Endothelial cell of umbilical vein (primary cell): ENCODE data around the gene CFAP46. TPM values are rescaled to one million over a fixed set of nuclear protein-coding genes. Genes with fewer than 3 reads are reported as not detected.

ENCODE experiments used
- BruUV-seq: library from RNA; stranded (reverse); fragments of 400-500 nt; replicated peaks from 2 replicates; lab custom pipeline; 2021; lab: Mats Ljungman, UMichigan
- CTCF ChIA-PET: fragments of 300-600, 350-600 bp; sonication (Branson Sonifier 250); formaldehyde crosslinking; loops from one replicate; lab custom pipeline; 2021; ENCODE audit warnings: antibody characterized with exemption, inconsistent platforms; lab: Charles Lee
- POLR2A ChIA-PET: fragments of 300-600, 350-600 bp; sonication (Branson Sonifier 250); formaldehyde crosslinking; loops from one replicate; lab custom pipeline; 2021; ENCODE audit warnings: antibody characterized with exemption, inconsistent platforms; lab: Charles Lee
- DNase-seq: peaks from one replicate; pipeline ENCODE4 v3.0.0-alpha.2; 2011; ENCODE audit warnings: low read depth, low spot score
- FAIRE-seq: peaks from 2 replicates; lab custom pipeline; 2011; peaks lifted over from hg19 to GRCh38; lab: Jason Lieb, UNC
- H2AFZ ChIP-seq: 2 replicates; pipeline ENCODE4 v1.6.0; 2012; ENCODE audit warnings: low read depth, low read length, control low read depth, inconsistent platforms
- H3K27ac ChIP-seq: 2 replicates; pipeline ENCODE4 v1.5.1; 2011; ENCODE audit warnings: low read depth, mild to moderate bottlenecking, control low read depth, low read length, moderate library complexity; ENCODE audit not compliant: insufficient read depth
- H3K27me3 ChIP-seq, 2 experiments: 2 replicates each; pipeline versions ENCODE4 v1.6.0 to v1.6.1; 2011; ENCODE audit warnings: low read length in 2 of 2, mixed read lengths in 1 of 2; ENCODE audit not compliant: control insufficient read depth in 2 of 2, insufficient read depth in 2 of 2
- H3K36me3 ChIP-seq, 2 experiments: 2 replicates in 1 of 2; 3 replicates in 1 of 2; pipeline ENCODE4 v1.5.1; 2011; ENCODE audit warnings: low read length in 2 of 2, mild to moderate bottlenecking in 1 of 2, moderate library complexity in 1 of 2; ENCODE audit not compliant: control insufficient read depth in 2 of 2, insufficient read depth in 2 of 2; ENCODE audit errors: extremely low read depth in 1 of 2
- H3K4me1 ChIP-seq: 3 replicates; pipeline ENCODE4 v1.5.1; 2011; ENCODE audit warnings: mild to moderate bottlenecking, low read length; ENCODE audit not compliant: control insufficient read depth, insufficient read depth; ENCODE audit errors: extremely low read depth
- H3K4me2 ChIP-seq: 2 replicates; pipeline ENCODE4 v1.6.1; 2011; ENCODE audit warnings: low read length, control low read depth, mixed read lengths; ENCODE audit not compliant: insufficient read depth
- H3K4me3 ChIP-seq, 3 experiments: fragments of 200-600 bp in 1 of 3; sonication (generic), shearing (Covaris generic) in 1 of 3; replicated peaks in 1 of 3; 2 replicates each; pipeline ENCODE4 v1.5.1; 2011 to 2016; ENCODE audit warnings: control low read depth in 3 of 3, low read length in 3 of 3, mild to moderate bottlenecking in 2 of 3, inconsistent platforms in 1 of 3, low read depth in 1 of 3, moderate library complexity in 1 of 3; ENCODE audit not compliant: insufficient read depth in 1 of 3
- H3K79me2 ChIP-seq: 2 replicates; pipeline ENCODE4 v1.6.0; 2012; ENCODE audit warnings: low read length, inconsistent platforms; ENCODE audit not compliant: control insufficient read depth, insufficient read depth
- H3K9ac ChIP-seq: replicated peaks from 2 replicates; pipeline ENCODE3; 2011; ENCODE audit warnings: low read length, control low read depth; ENCODE audit not compliant: insufficient read depth; ENCODE audit errors: extremely low read depth
- H3K9me1 ChIP-seq: replicated peaks from 3 replicates; pipeline ENCODE4 v1.6.0; 2011; ENCODE audit warnings: mild to moderate bottlenecking, low read length; ENCODE audit not compliant: control insufficient read depth, insufficient read depth; ENCODE audit errors: extremely low read depth
- H3K9me3 ChIP-seq: replicated peaks from 2 replicates; pipeline ENCODE4 v1.5.1; 2012; ENCODE audit warnings: low read length, inconsistent platforms; ENCODE audit not compliant: control insufficient read depth, insufficient read depth
- H4K20me1 ChIP-seq: replicated peaks from 2 replicates; pipeline ENCODE3; 2011; ENCODE audit warnings: mild to moderate bottlenecking, low read length; ENCODE audit not compliant: control insufficient read depth, insufficient read depth; ENCODE audit errors: extremely low read depth
- EZH2 ChIP-seq: IDR thresholded peaks from 2 replicates; pipeline ENCODE4 v1.6.1; 2012; ENCODE audit warnings: borderline replicate concordance, low read depth, mild to moderate bottlenecking, moderate library complexity, low read length, inconsistent platforms; ENCODE audit not compliant: severe bottlenecking
- FOS ChIP-seq: IDR thresholded peaks from 2 replicates; pipeline ENCODE4 v1.6.1; 2011; ENCODE audit warnings: mild to moderate bottlenecking, low read length, moderate library complexity, borderline replicate concordance; ENCODE audit not compliant: insufficient read depth
- GATA2 ChIP-seq: IDR thresholded peaks from 2 replicates; pipeline ENCODE4 v1.7.0; 2011; ENCODE audit warnings: low read depth, mild to moderate bottlenecking, moderate library complexity, mixed read lengths, low read length; ENCODE audit not compliant: insufficient read length, insufficient read depth
- JUN ChIP-seq: IDR thresholded peaks from 2 replicates; pipeline ENCODE4 v1.6.1; 2011; ENCODE audit warnings: borderline replicate concordance, low read depth; ENCODE audit not compliant: insufficient read length, insufficient read depth
- MYC ChIP-seq: IDR thresholded peaks from one replicate; pipeline ENCODE4 v1.6.1; 2011; ENCODE audit warnings: mild to moderate bottlenecking, low read depth, low read length
- POLR2A ChIP-seq: IDR thresholded peaks from 2 replicates; pipeline ENCODE4 v1.6.1; 2012; ENCODE audit warnings: low read depth, mild to moderate bottlenecking, control low read depth, low read length
- POLR2AphosphoS5 ChIP-seq: IDR thresholded peaks from 2 replicates; pipeline ENCODE4 v1.6.1; 2012; ENCODE audit warnings: low read depth, mild to moderate bottlenecking, control low read depth, low read length, moderate library complexity; ENCODE audit not compliant: insufficient read depth
- dilution Hi-C: fragments of 300-500 bp; cut with MboI; formaldehyde crosslinking; loops from one replicate; pipeline ENCODE4 v1.15.0; 2019; ENCODE audit warnings: low sequenced_read_pairs; ENCODE audit not compliant: extremely low pct_ligation_motif_present
- intact Hi-C: fragments of 100-400 bp; cut with micrococcal nuclease; formaldehyde crosslinking; loops from one replicate; pipeline ENCODE4 v1.10.0; 2022
- polyA plus RNA-seq, 4 experiments: library from polyadenylated mRNA; depleted of rRNA in 3 of 4; stranded (reverse) in 3 of 4; unstranded in 1 of 4; fragments of >200 nt; gene quantifications; 2 replicates each; pipeline versions ENCODE4 v1.2.1 to v1.2.3, GENCODE V29; 2011 to 2012; ENCODE audit warnings: missing spikeins in 1 of 4
- total RNA-seq: library from RNA; stranded (reverse); gene quantifications from 2 replicates; pipeline ENCODE4 v1.2.3, GENCODE V29; 2021
- TF ChIP-seq, protein P1 (sequence below), 2 donors: IDR thresholded peaks; 1 replicate in 1 of 2; 2 replicates in 1 of 2; pipeline ENCODE4 v1.5.1; 2011; ENCODE audit warnings: low read length in 2 of 2, mild to moderate bottlenecking in 2 of 2, moderate library complexity in 2 of 2, control low read depth in 1 of 2, inconsistent platforms in 1 of 2, low read depth in 1 of 2; ENCODE audit not compliant: insufficient read depth in 1 of 2; ENCODE audit errors: extremely low read depth in 1 of 2
- TF ChIP-seq, protein P2 (sequence below): IDR thresholded peaks from 2 replicates; pipeline ENCODE4 v1.6.1; 2011; ENCODE audit not compliant: insufficient read depth, insufficient read length

The CFAP46 gene
- total and polyA plus RNA-seq, 2 donors (not counting 3 experiments of a cell fraction or from before 2014, with no cell fraction given) = 0.75 to 0.98 TPM

DNA sequence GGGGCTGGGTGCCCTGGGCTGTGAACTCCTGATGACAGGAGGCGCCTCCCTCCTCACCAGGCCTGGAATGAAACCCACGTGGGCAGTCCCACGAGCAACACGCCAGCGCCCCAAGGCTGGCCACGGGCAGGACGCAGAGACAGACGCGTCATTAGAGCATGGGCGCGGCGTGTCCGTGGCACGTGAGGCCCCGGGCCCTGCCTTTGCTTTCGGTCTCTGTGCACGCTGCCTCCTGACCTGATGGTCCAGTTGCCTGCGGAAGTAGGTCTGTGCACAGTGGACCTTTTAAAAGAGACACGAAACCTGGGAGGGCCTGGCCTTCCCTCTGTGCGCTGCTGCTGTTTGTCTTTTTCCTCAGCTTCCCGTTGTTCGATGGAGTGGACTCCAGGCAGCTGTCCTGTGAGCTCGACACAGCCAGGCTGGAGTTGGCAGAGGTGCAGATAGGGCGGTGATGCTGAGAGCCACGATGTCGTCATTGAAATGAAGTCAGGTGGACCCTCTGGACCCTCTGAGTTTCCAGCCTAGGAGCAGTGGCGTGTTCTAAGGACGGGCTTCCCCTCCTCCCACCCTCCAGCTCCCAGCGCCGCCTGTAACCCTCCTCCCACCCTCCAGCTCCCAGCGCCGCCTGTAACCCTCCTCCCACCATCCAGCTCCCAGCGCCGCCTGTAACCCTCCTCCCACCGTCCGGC, 40.1 kb upstream of the CFAP46 start:
- no TSS peak for BruUV-seq
- no peak overlapping the region for H3K27ac ChIP-seq
- ChIA-PET POLR2A (no interaction called here), CTCF (no interaction called here)
- no peak overlapping the region for H3K9ac ChIP-seq
- H3K79me2 ChIP-seq = no peaks in the 10 kb centered on the region
- intact Hi-C loops (no loop called here), dilution Hi-C loops (no loop called here)
- FAIRE-seq (no peak), DNase-seq (no peak)
- no peaks in the 10 kb centered on the region for H3K9me1 ChIP-seq
- no peak overlapping the region for H3K4me3 ChIP-seq
- H3K36me3 ChIP-seq = no peaks in the 10 kb centered on the region
- no peak overlapping the region for H2AFZ ChIP-seq
- no peaks in the 10 kb centered on the region for H3K4me1 ChIP-seq
- H4K20me1 ChIP-seq = no peaks in the 10 kb centered on the region
- no peaks in the 10 kb centered on the region for H3K9me3 ChIP-seq
- TF ChIP-seq POLR2A = no peak
- no peak for TF ChIP-seq MYC
- TF ChIP-seq POLR2AphosphoS5 = no peak
- TF ChIP-seq, protein P1, sequence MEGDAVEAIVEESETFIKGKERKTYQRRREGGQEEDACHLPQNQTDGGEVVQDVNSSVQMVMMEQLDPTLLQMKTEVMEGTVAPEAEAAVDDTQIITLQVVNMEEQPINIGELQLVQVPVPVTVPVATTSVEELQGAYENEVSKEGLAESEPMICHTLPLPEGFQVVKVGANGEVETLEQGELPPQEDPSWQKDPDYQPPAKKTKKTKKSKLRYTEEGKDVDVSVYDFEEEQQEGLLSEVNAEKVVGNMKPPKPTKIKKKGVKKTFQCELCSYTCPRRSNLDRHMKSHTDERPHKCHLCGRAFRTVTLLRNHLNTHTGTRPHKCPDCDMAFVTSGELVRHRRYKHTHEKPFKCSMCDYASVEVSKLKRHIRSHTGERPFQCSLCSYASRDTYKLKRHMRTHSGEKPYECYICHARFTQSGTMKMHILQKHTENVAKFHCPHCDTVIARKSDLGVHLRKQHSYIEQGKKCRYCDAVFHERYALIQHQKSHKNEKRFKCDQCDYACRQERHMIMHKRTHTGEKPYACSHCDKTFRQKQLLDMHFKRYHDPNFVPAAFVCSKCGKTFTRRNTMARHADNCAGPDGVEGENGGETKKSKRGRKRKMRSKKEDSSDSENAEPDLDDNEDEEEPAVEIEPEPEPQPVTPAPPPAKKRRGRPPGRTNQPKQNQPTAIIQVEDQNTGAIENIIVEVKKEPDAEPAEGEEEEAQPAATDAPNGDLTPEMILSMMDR (IDR thresholded peaks at IDR 0.05; ENCODE audit: extremely low read depth in 1 of 2, insufficient read depth in 1 of 2, low read depth in 1 of 2, low read length in 2 of 2) = no peak
- TF ChIP-seq, protein P2, sequence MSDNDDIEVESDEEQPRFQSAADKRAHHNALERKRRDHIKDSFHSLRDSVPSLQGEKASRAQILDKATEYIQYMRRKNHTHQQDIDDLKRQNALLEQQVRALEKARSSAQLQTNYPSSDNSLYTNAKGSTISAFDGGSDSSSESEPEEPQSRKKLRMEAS = no peak
- TF ChIP-seq FOS = no peak
- no peak for TF ChIP-seq EZH2
- no peak for TF ChIP-seq GATA2
- no peak for TF ChIP-seq JUN
- H3K4me2 ChIP-seq = no peak overlapping the region
- H3K27me3 ChIP-seq = no peaks in the 10 kb centered on the region
